HEK293 (cell line): ENCODE results near the gene NFIB.

Experiments
- CTCF ChIA-PET: fragments of 350-600 bp; formaldehyde crosslinking; extraction: SDS; loops from one replicate; lab custom pipeline; 2021; ENCODE audit warnings: antibody characterized with exemption; lab: Yijun Ruan, JAX
- POLR2A ChIA-PET: fragments of 300-600 bp; formaldehyde crosslinking; extraction: SDS; loops from one replicate; lab custom pipeline; 2020; ENCODE audit warnings: antibody characterized with exemption, inconsistent platforms; lab: Yijun Ruan, JAX
- H3K27ac ChIP-seq: fragments of 200-500 bp; sonication (Bioruptor generic); 2 replicates; pipeline ENCODE4 v1.5.1; 2014; ENCODE audit warnings: low read depth, low read length, control low read depth, inconsistent platforms; ENCODE audit errors: extremely low read depth
- H3K36me3 ChIP-seq, 2 experiments: fragments of 200-500 bp in 1 of 2; sonication (Bioruptor generic) in 1 of 2; 1 replicate in 1 of 2; 2 replicates in 1 of 2; pipeline ENCODE4 v1.5.1; 2014 to 2017; ENCODE audit warnings: inconsistent platforms in 2 of 2, low read length in 2 of 2; ENCODE audit not compliant: control insufficient read depth in 2 of 2, insufficient read depth in 1 of 2
- H3K4me1 ChIP-seq: fragments of 200-500 bp; sonication (Bioruptor generic); 2 replicates; pipeline ENCODE4 v1.5.1; 2014; ENCODE audit warnings: mild to moderate bottlenecking, low read length, inconsistent platforms; ENCODE audit not compliant: control insufficient read depth, insufficient read depth
- H3K4me3 ChIP-seq: 2 replicates; pipeline ENCODE4 v1.5.1; 2011; ENCODE audit warnings: low read depth, mild to moderate bottlenecking, control low read depth, low read length, moderate library complexity
- H3K9me3 ChIP-seq: fragments of 200-500 bp; sonication (Bioruptor generic); 2 replicates; pipeline ENCODE4 v1.5.1; 2014; ENCODE audit warnings: low read depth, low read length, inconsistent platforms; ENCODE audit not compliant: control insufficient read depth, insufficient read depth
- TRIM28 ChIP-seq: IDR thresholded peaks from 2 replicates; pipeline ENCODE4 v1.6.1; 2011; ENCODE audit warnings: low read length, control low read depth, borderline replicate concordance
- ZFP37 ChIP-seq: fragments of 450-650 bp; formaldehyde crosslinking; IDR thresholded peaks from 2 replicates; pipeline ENCODE4 v1.5.1; 2016; ENCODE audit warnings: missing biosample characterization, missing genetic modification characterization
- ZNF112 ChIP-seq: fragments of 450-650 bp; formaldehyde crosslinking; IDR thresholded peaks from 2 replicates; pipeline ENCODE4 v1.5.0; 2017; ENCODE audit warnings: missing biosample characterization, missing genetic modification characterization
- ZNF155 ChIP-seq: fragments of 450-650 bp; formaldehyde crosslinking; IDR thresholded peaks from 2 replicates; pipeline ENCODE4 v1.5.1; 2016; ENCODE audit warnings: missing biosample characterization, missing genetic modification characterization
- ZNF202 ChIP-seq: fragments of 450-650 bp; formaldehyde crosslinking; IDR thresholded peaks from 2 replicates; pipeline ENCODE4 v1.5.1; 2016; ENCODE audit warnings: missing biosample characterization, missing genetic modification characterization, borderline replicate concordance
- ZNF558 ChIP-seq: fragments of 450-650 bp; formaldehyde crosslinking; IDR thresholded peaks from 2 replicates; pipeline ENCODE4 v1.5.1; 2016; ENCODE audit warnings: missing biosample characterization, missing genetic modification characterization
- ZNF600 ChIP-seq: fragments of 450-650 bp; formaldehyde crosslinking; IDR thresholded peaks from 2 replicates; pipeline ENCODE4 v1.5.1; 2016; ENCODE audit warnings: missing biosample characterization, missing genetic modification characterization
- ZNF677 ChIP-seq: fragments of 450-650 bp; IDR thresholded peaks from 2 replicates; pipeline ENCODE4 v1.5.0; 2018; ENCODE audit warnings: missing biosample characterization, mild to moderate bottlenecking, missing genetic modification characterization, moderate library complexity
- ZNF791 ChIP-seq: fragments of 450-650 bp; formaldehyde crosslinking; IDR thresholded peaks from 2 replicates; pipeline ENCODE4 v1.5.1; 2016; ENCODE audit warnings: missing biosample characterization, missing genetic modification characterization
- TF ChIP-seq, protein P1 (sequence below): sonication (generic); formaldehyde crosslinking; IDR thresholded peaks from 2 replicates; pipeline ENCODE4 v1.8.1; 2022; ENCODE audit warnings: mild to moderate bottlenecking, moderate library complexity, missing genetic modification reagents
- TF ChIP-seq, protein P2 (sequence below): fragments of 450-650 bp; formaldehyde crosslinking; IDR thresholded peaks from 2 replicates; pipeline ENCODE4 v1.5.1; 2016; ENCODE audit warnings: missing biosample characterization, missing genetic modification characterization
- TF ChIP-seq, protein P3 (sequence below): fragments of 450-650 bp; formaldehyde crosslinking; IDR thresholded peaks from 2 replicates; pipeline ENCODE4 v1.5.1; 2016; ENCODE audit warnings: missing biosample characterization, missing genetic modification characterization
- TF ChIP-seq, protein P4 (sequence below): fragments of 450-650 bp; formaldehyde crosslinking; conservative IDR thresholded peaks from 2 replicates; pipeline ENCODE4 v1.5.1; 2016; ENCODE audit warnings: low read depth, missing biosample characterization, missing genetic modification characterization

NFIB gene

DNA sequence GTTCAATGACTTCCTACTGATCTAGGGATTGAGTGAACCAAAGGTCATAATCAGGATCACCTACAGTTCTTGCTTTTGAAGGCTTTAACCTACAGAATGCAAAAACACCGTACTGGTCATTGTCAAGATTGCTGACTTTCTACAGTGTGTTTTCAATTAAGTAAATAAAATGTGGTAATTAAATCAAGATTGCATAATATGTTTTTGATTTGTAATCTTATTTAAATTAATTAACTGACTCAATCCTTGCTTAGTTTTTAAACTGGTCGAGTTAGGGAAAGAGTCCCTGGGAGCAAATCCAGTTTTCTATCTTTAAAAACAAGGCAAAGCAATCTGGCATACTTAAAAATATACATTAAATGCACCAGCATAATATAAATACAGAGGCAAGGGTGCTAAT lies 125.9 kb downstream of the NFIB start (continued):
- TF ChIP-seq ZFP37 (tag by site-specific recombination), result no peak

DNA sequence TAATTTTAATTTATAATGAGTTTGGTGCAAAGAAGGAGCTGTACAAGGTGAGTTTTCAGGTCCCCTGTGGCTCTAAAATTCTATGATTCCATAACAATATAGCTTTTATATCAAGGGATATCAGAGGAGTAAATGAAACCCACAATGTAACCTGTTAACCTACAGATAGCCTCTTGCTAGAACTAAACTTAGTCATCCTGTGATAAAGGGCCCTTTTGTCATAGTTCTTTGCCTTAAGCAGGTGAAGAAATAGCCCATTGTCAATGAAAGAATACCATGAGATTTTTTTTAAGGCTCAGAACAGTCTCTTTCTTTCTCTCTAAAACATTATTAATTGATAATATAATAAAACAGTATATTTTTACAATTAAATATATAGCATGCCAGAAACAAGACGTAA lies 127.8 kb downstream of the NFIB start:
- TF ChIP-seq, protein P1, sequence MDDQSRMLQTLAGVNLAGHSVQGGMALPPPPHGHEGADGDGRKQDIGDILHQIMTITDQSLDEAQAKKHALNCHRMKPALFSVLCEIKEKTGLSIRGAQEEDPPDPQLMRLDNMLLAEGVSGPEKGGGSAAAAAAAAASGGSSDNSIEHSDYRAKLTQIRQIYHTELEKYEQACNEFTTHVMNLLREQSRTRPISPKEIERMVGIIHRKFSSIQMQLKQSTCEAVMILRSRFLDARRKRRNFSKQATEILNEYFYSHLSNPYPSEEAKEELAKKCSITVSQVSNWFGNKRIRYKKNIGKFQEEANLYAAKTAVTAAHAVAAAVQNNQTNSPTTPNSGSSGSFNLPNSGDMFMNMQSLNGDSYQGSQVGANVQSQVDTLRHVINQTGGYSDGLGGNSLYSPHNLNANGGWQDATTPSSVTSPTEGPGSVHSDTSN, result no peak
- TF ChIP-seq, protein P2, sequence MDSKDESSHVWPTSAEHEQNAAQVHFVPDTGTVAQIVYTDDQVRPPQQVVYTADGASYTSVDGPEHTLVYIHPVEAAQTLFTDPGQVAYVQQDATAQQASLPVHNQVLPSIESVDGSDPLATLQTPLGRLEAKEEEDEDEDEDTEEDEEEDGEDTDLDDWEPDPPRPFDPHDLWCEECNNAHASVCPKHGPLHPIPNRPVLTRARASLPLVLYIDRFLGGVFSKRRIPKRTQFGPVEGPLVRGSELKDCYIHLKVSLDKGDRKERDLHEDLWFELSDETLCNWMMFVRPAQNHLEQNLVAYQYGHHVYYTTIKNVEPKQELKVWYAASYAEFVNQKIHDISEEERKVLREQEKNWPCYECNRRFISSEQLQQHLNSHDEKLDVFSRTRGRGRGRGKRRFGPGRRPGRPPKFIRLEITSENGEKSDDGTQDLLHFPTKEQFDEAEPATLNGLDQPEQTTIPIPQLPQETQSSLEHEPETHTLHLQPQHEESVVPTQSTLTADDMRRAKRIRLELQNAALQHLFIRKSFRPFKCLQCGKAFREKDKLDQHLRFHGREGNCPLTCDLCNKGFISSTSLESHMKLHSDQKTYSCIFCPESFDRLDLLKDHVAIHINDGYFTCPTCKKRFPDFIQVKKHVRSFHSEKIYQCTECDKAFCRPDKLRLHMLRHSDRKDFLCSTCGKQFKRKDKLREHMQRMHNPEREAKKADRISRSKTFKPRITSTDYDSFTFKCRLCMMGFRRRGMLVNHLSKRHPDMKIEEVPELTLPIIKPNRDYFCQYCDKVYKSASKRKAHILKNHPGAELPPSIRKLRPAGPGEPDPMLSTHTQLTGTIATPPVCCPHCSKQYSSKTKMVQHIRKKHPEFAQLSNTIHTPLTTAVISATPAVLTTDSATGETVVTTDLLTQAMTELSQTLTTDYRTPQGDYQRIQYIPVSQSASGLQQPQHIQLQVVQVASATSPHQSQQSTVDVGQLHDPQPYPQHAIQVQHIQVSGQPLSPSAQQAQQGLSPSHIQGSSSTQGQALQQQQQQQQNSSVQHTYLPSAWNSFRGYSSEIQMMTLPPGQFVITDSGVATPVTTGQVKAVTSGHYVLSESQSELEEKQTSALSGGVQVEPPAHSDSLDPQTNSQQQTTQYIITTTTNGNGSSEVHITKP (tag by site-specific recombination), result no peak
- TF ChIP-seq ZNF155 (tag by site-specific recombination), result no peak
- no peak for TF ChIP-seq ZNF202
- TF ChIP-seq, all 188 proteins: peak for 0
- Histone ChIP-seq H3K27ac (no peak overlapping the region), H3K36me3 (no peaks in the 10 kb centered on the region), H3K9me3 (no peaks in the 10 kb centered on the region), H3K4me3 (no peak overlapping the region), H3K4me1 (peaks cover 3% of the 10 kb centered on the region; the same call in 1 of the 2 replicates)
- POLR2A ChIA-PET, result no interaction called here
- CTCF ChIA-PET, result interaction anchor here (0.6 kb wide), 1 partner anchor 1095 kb away, joined by 3 read pairs; no protein-coding TSS in a partner anchor

DNA sequence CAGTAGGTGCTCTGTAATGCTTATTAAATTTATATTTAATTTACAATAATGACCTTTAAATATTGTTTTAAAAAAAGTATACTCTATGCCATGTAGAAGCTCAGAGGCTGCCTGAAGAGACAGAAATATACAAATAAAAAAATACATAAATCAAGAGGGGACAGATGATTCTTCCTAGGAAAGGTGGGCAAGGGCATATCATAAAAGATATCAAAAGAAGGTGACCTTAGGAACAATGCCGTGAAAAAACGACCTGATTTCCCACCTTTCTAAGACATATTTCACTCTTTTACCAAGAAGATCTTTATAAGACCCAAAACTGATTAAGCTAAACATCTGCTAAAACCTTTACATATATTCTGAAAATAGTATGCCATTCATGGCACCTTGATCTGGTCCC lies 128.9 kb downstream of the NFIB start:
- Histone ChIP-seq H3K4me1 (peaks cover 3% of the 10 kb centered on the region; the same call in 1 of the 2 replicates), H3K36me3 (no peaks in the 10 kb centered on the region), H3K27ac (no peak overlapping the region), H3K9me3 (no peaks in the 10 kb centered on the region), H3K4me3 (no peak overlapping the region)
- CTCF ChIA-PET, result interaction anchor here (1.0 kb wide), 1 partner anchor 249 kb away, joined by 4 read pairs; no protein-coding TSS in a partner anchor
- TF ChIP-seq, protein P3, sequence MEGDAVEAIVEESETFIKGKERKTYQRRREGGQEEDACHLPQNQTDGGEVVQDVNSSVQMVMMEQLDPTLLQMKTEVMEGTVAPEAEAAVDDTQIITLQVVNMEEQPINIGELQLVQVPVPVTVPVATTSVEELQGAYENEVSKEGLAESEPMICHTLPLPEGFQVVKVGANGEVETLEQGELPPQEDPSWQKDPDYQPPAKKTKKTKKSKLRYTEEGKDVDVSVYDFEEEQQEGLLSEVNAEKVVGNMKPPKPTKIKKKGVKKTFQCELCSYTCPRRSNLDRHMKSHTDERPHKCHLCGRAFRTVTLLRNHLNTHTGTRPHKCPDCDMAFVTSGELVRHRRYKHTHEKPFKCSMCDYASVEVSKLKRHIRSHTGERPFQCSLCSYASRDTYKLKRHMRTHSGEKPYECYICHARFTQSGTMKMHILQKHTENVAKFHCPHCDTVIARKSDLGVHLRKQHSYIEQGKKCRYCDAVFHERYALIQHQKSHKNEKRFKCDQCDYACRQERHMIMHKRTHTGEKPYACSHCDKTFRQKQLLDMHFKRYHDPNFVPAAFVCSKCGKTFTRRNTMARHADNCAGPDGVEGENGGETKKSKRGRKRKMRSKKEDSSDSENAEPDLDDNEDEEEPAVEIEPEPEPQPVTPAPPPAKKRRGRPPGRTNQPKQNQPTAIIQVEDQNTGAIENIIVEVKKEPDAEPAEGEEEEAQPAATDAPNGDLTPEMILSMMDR (tag by site-specific recombination), result no peak
- TF ChIP-seq ZNF677 (tag by site-specific recombination) (no peak), ZNF558 (tag by site-specific recombination) (no peak), ZNF600 (no peak), TRIM28 (no peak), ZNF112 (tag by site-specific recombination) (no peak), ZNF791 (tag by site-specific recombination) (no peak)
- TF ChIP-seq, protein P4, sequence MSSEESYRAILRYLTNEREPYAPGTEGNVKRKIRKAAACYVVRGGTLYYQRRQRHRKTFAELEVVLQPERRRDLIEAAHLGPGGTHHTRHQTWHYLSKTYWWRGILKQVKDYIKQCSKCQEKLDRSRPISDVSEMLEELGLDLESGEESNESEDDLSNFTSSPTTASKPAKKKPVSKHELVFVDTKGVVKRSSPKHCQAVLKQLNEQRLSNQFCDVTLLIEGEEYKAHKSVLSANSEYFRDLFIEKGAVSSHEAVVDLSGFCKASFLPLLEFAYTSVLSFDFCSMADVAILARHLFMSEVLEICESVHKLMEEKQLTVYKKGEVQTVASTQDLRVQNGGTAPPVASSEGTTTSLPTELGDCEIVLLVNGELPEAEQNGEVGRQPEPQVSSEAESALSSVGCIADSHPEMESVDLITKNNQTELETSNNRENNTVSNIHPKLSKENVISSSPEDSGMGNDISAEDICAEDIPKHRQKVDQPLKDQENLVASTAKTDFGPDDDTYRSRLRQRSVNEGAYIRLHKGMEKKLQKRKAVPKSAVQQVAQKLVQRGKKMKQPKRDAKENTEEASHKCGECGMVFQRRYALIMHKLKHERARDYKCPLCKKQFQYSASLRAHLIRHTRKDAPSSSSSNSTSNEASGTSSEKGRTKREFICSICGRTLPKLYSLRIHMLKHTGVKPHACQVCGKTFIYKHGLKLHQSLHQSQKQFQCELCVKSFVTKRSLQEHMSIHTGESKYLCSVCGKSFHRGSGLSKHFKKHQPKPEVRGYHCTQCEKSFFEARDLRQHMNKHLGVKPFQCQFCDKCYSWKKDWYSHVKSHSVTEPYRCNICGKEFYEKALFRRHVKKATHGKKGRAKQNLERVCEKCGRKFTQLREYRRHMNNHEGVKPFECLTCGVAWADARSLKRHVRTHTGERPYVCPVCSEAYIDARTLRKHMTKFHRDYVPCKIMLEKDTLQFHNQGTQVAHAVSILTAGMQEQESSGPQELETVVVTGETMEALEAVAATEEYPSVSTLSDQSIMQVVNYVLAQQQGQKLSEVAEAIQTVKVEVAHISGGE (tag by site-specific recombination), result no peak
- POLR2A ChIA-PET, result no interaction called here
